ENCODE results near the gene TMCC2.

Gene TMCC2

GRCh38 chr1:205321959-205322283, 94.2 kb downstream of the TMCC2 start:
- Histone ChIP-seq H3K27ac (ENCODE audit: low read depth, low read length) (peak overlapping the region; percentile 14), H3K9me3 (ENCODE audit: control insufficient read depth, insufficient read depth, low read length) (no peaks in the 10 kb centered on the region), H3K36me3 (ENCODE audit: control insufficient read depth, insufficient read depth, low read length) (no peaks in the 10 kb centered on the region), H3K4me1 (ENCODE audit: control insufficient read depth, insufficient read depth, low read length) (peaks cover 46% of the 10 kb centered on the region), H3K27me3 (ENCODE audit: control insufficient read depth, insufficient read depth, low read length) (peaks cover 11% of the 10 kb centered on the region), H3K9ac (ENCODE audit: low read depth, low read length) (no peak overlapping the region), H3K4me3 (ENCODE audit: low read depth, low read length) (no peak overlapping the region)
